Nephron progenitor cell (in vitro differentiated cells): Measurements from ENCODE around the gene PTPRU.

Experiments used
- DNase-seq: peaks from one replicate; pipeline ENCODE4 v3.0.0; 2021
- H3K27ac Mint-ChIP-seq: 2 replicates; pipeline ENCODE4 v1.8.0; 2021; ENCODE audit warnings: mild to moderate bottlenecking, moderate library complexity, mixed read lengths
- H3K27me3 Mint-ChIP-seq: 2 replicates; pipeline ENCODE4 v1.8.0; 2021; ENCODE audit warnings: mild to moderate bottlenecking, low read depth, mixed read lengths; ENCODE audit not compliant: poor library complexity
- H3K36me3 Mint-ChIP-seq: 2 replicates; pipeline ENCODE4 v1.8.0; 2021; ENCODE audit warnings: low read depth, mixed read lengths
- H3K4me1 Mint-ChIP-seq: 2 replicates; pipeline ENCODE4 v1.8.0; 2021; ENCODE audit warnings: mixed read lengths
- H3K4me3 Mint-ChIP-seq: 2 replicates; pipeline ENCODE4 v1.8.0; 2021; ENCODE audit warnings: mild to moderate bottlenecking, moderate library complexity, mixed read lengths
- H3K9me3 Mint-ChIP-seq: 2 replicates; pipeline ENCODE4 v1.8.0; 2021; ENCODE audit warnings: mild to moderate bottlenecking, moderate library complexity, mixed read lengths
- CTCF ChIP-seq: fragments of 200-600 bp; sonication (generic); IDR thresholded peaks from 2 replicates; pipeline ENCODE4 v1.5.0; 2021; ENCODE audit warnings: antibody characterized with exemption

PTPRU gene

GRCh38 chr1:29237129-29237821 is 953 bp downstream of the PTPRU start:
- Mint-ChIP-seq H3K36me3 (no peaks in the 10 kb centered on the region), H3K4me3 (peak overlapping the region; percentile 95), H3K27me3 (peaks cover 51% of the 10 kb centered on the region), H3K4me1 (peaks cover 62% of the 10 kb centered on the region), H3K27ac (peak overlapping the region; percentile 81), H3K9me3 (no peaks in the 10 kb centered on the region)
- peak; percentile 74 for DNase-seq
- TF ChIP-seq CTCF: no peak

- Mint-ChIP-seq H3K27me3 (peaks cover 46% of the 10 kb centered on the region), H3K27ac (peak overlapping the region; percentile 45)
Observed at GRCh38 chr1:29237852-29238619, 1.7 kb downstream of the PTPRU start.

GRCh38 chr1:29238620-29239002 is 2.3 kb downstream of the PTPRU start:
- H3K9me3 Mint-ChIP-seq: no peaks in the 10 kb centered on the region
- peak overlapping the region; percentile 83 for H3K4me3 Mint-ChIP-seq
- H3K27me3 Mint-ChIP-seq: peaks cover 41% of the 10 kb centered on the region
- DNase-seq: no peak
- H3K27ac Mint-ChIP-seq: no peak overlapping the region
- peaks cover 60% of the 10 kb centered on the region for H3K4me1 Mint-ChIP-seq
- no peaks in the 10 kb centered on the region for H3K36me3 Mint-ChIP-seq
- TF ChIP-seq CTCF: no peak

More at GRCh38 chr1:29237852-29238619, 1.7 kb downstream of the PTPRU start:
- H3K9me3 Mint-ChIP-seq: no peaks in the 10 kb centered on the region
- peaks cover 62% of the 10 kb centered on the region for H3K4me1 Mint-ChIP-seq
- H3K4me3 Mint-ChIP-seq: peak overlapping the region; percentile 92
- no peaks in the 10 kb centered on the region for H3K36me3 Mint-ChIP-seq
- no peak for TF ChIP-seq CTCF
- DNase-seq: peak; percentile 68

- Mint-ChIP-seq H3K27me3 (peaks cover 36% of the 10 kb centered on the region), H3K4me3 (peak overlapping the region; percentile 83), H3K9me3 (no peaks in the 10 kb centered on the region), H3K36me3 (no peaks in the 10 kb centered on the region), H3K4me1 (peaks cover 55% of the 10 kb centered on the region), H3K27ac (no peak overlapping the region)
- peak; percentile 32 for DNase-seq
- no peak for TF ChIP-seq CTCF
Observed at GRCh38 chr1:29239142-29239541, 2.8 kb downstream of the PTPRU start.

- TF ChIP-seq CTCF: no peak
- H3K36me3 Mint-ChIP-seq: no peaks in the 10 kb centered on the region
- peaks cover 27% of the 10 kb centered on the region for H3K27me3 Mint-ChIP-seq
- H3K9me3 Mint-ChIP-seq: no peaks in the 10 kb centered on the region
- DNase-seq: peak; percentile 30
- H3K27ac Mint-ChIP-seq: no peak overlapping the region
- H3K4me1 Mint-ChIP-seq: peaks cover 47% of the 10 kb centered on the region
- no peak overlapping the region for H3K4me3 Mint-ChIP-seq
Observed at GRCh38 chr1:29240400-29240837, 4.1 kb downstream of the PTPRU start.
